Stimulated activated CD4-positive, alpha-beta T cell treated with anti-CD3 and anti-CD28 coated beads, Interleukin-1b, Interleukin-23, amount 100 ng/mL, for 1 hour (primary cell): ENCODE data around the gene ATP6V0D1.

Source experiments
- DNase-seq, 2 donors: peaks; one replicate each; pipeline ENCODE4 v3.0.0-alpha.2; 2020; ENCODE audit warnings: low read depth in 2 of 2

Gene ATP6V0D1

DNA sequence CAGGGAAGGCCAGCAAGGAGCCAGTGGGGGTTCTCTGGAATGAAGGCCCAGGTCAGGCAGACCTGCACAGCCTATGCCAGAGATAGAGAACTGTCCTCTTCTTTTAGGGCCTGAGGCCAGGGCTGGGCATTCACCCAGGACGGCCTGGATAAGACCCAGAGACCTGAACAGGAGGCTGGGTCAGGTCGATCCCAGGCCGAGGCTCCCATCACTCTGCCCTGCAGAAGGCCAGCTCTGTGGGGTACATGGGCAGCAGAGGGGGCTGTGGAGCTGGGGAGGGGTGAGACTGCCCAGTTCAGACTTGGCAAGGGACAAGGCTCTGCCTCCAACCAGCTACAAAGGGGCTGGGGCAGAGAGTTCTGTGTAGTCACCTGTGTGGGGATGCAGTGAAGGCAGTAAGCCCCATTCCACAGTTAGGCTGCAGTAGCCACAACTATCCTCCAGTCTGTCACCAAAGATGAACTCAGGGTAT lies 35.5 kb downstream of the ATP6V0D1 start:
- DNase-seq, result no peak

DNA sequence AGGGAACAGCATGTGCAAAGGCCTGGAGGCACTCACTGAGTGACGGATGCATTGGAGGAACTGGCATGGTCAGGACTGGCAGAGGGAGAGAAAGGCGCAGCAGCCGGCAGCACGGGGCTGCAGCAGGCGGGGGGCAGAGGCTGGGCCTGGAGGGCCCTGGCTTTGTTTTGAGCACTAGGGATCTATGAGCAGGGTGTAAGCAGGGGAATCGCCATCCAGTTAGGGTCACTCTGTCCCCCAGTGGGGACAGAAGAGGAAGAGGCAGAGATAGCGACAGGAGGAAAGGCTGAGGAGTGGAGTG lies 35.9 kb downstream of the ATP6V0D1 start:
- DNase-seq, result no peak

DNA sequence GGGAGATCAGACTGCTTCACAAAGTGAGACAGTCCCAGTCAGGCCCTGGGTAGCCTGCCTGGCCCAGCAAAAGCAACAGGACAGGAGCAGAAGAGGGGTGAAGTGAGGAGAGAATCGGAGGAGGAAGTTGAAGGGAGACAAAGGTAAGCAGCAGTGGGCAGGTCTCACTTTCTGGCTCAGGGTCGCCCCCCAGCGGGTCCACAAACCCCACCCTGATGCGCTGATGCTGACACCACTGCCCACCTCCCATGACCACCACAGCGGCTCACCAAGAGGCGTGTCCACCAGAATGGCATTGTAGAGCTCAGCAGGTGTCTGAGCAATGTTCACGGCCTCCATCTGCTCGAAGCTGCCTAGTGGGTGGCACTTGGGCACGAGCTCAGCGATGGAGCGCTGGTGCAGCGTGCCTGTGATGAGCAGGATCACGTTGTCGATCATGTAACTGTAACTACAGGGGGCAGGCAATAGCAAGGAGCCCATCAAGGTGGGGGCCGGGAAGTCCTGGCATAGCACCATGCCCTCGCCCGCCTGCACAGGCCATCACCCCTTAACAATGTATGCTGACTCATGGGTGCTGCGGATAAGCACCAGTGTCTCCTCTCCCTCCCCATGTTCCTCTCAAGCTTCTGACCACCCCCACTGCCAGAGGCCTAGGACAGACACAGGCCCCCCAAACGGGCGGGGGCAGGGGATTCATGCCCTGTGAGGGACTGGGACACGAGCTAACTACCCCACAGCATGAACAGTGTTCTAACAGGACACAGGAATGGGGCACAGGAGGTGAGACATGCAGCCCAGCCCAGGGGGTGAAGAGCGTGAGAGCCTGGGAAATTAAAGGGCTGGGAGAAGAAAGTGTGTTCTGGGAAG lies 36.5 kb downstream of the ATP6V0D1 start:
- no peak for DNase-seq

DNA sequence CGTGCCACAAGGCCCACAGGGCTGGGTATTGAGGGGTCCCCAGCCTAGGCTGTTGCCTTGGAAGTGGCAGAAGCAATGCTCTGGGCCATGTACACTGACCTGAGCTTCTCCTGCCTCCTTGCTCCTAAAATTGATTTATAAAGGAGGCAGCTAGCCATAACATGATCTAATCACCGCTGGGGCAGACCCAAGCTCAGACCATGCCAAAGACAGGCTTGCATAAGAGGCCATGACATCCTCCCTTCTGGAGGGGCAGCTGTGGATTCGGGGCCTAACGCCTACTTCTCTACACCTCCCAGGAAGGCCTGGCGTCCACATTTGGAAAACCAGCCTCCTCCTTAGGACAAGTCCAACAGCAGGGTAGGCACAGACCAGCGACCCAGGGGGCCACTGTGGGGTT lies 37.7 kb downstream of the ATP6V0D1 start:
- DNase-seq, result no peak

DNA sequence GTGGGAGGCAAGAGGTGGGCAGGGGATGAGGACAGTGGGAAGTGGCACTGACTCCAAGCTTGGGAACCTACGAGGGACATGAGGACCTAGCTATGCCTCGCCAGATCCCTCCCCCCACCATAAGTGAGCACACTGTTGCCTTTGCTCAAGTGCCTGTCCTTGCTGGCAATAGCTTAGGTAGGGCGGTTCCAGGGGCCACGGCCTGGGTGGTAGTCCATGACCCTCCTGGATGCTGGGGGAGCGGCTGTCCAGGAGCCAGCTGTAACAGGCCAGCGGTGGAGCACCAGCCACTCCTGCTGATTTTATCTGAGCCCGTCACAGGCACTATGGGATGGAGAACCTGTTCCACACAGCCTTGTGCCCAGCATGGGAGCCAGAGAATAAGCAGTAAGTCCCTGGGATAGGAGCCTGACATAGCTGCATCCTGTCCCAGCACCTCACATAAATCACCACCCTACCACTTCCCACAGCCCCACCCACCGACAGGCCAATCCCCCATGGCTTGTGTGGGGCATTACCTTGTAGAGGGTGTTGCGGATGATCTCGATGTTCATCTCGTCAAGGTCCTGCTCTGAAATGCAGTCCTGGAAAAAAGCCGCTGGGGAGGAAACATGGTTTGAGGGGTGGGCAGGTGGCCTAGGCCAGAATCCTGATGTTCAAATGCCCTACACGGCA lies 38.2 kb downstream of the ATP6V0D1 start:
- DNase-seq, result no peak

DNA sequence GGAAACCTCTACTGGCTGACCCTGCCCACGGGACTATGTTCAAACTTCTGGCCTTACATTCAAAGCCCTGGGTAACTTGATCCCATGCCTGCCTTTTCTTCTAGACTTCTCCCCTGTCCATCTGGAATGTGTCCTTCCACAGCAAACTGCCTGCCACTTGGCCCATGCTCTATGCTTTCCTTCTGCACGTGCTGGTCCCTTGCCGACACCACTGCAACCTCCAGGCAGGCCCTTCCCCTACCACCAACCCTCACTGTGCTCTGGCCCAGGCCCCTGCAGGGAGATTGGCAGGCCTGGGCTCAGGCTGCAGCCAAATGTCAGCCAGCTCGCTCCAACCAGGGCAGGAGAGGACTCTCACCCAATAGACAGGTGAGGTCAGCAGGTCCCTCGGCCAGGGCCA lies 39.0 kb downstream of the ATP6V0D1 start:
- no peak for DNase-seq

DNA sequence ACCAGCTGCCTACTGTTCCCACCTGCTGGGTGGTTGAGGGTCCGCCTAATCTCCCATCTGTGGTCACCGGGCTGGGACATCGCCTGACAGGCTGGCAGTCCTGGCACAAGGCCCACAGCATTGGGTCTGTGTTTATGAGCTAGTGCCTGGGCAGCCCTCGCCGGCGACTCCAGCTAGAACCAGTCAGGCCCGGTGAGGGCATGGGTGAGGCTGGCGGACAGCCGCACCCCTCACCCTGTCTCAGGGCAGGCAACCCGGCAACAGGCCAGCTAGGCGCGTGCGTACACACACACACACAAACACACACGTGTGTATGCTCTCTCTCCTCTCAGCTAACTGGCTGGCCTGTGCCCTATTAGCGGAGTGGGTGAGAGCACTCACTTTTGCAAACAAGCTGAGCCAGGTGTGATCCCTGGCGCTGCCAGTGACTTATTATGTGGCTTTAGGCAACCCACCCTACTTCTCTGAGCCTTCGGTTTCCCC lies 39.6 kb downstream of the ATP6V0D1 start:
- no peak for DNase-seq

DNA sequence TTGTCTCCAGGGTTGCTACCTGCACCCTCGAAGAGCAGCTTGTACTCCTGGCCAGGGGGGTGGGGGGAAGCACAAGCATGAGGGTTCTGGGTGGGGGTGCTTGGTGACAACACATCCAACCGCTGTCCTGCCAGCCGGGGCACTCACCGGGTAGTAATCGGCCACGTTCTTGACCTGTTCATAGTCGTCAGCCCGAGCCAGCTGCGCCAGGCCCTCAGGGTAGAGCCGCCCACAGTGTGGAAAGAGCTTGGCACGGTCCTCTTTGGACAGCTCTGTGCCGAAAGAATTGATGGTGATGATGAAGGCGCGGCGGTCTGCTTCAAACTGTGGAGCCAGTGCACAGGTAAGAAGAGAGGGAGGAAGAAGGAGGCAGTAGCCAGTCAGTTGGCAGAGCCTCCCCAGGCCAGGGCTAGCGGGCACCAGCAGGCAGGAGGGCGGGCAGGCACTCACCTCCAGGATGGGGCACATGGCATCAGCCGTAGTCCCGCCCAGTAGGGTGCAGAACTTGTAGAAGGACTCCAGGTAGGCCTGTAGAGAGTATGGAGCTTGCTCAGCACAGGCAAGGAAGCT lies 42.0 kb downstream of the ATP6V0D1 start:
- DNase-seq, result no peak

DNA sequence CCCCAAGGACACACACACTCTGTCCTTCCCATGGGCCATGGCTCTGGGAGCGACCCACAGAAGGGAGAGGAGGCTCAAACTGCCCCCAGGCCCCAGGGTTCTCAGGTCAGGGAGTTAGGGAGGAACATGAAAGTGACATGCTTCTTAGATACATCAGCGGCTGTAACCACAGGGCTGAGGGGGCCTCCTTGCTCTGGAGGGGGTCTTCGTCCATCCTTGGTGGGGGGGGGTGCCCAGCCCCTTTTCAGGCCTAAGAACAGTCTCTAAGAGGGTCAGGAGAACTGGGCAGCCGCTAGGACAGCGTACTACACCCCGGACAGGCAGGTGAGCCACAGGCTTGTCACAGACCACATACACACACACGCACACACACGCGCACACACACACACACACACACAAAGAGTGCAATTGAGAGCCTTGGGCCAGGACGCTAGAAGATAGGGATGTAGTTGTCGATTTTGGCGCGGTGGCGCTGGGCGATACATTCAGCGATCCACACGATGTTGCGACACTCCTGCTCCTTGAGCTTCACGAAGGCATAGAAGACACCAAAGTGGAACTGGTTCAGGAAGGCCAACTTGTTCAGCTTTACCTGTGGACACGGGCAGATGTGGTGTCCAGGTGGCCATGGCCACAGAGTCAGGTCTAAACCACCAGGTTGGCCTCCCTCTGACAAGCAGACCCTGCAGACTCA lies 42.7 kb downstream of the ATP6V0D1 start:
- no peak for DNase-seq

DNA sequence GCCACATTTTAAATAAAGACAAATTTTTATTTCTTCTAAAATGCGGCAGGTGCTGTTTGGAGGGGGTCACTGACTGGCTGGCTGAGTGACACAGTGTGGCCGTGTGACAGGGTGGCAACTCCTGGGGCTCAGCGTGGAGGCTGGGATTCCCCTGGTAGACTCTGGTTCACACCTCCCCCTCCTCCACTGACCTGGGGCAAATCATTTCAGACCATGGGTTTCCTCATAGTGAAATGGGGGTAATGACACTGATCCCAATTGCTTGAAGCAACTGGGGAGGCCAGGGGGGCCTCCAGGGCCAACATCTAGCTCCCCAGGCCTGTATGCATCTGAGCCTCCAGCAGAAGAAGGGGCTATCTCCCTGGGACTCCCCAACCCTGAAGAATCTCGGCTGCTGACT lies 43.4 kb downstream of the ATP6V0D1 start:
- no peak for DNase-seq

DNA sequence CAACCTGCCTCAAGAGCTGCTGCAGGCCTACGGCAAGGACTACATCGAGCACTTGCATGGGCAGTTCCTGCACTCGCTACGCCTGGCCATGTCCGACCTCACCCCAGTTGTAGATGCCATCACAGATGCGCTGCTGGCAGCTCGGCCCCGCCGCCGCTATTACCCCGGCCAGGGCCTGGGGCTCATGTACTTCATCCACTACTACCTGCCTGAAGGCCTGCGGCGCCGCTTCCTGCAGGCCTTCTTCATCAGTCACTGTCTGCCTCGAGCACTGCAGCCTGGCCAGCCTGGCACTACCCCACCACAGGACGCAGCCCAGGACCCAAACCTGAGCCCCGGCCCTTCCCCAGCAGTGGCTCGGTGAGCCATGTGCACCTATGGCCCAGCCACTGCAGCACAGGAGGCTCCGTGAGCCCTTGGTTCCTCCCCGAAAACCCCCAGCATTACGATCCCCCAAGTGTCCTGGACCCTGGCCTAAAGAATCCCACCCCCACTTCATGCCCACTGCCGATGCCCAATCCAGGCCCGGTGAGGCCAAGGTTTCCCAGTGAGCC lies 44.2 kb downstream of the ATP6V0D1 start:
- DNase-seq, result no peak

DNA sequence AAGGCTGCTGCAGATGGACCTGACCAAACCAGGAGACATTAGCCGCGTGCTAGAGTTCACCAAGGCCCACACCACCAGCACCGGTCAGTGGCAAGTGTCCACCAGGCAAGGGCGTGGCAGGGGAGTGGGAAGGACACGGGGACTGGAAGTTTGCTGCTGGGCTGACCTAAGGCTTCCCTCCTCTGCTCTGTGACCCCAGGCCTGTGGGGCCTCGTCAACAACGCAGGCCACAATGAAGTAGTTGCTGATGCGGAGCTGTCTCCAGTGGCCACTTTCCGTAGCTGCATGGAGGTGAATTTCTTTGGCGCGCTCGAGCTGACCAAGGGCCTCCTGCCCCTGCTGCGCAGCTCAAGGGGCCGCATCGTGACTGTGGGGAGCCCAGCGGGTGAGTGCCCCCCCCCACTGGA lies 45.2 kb downstream of the ATP6V0D1 start:
- DNase-seq, result no peak

DNA sequence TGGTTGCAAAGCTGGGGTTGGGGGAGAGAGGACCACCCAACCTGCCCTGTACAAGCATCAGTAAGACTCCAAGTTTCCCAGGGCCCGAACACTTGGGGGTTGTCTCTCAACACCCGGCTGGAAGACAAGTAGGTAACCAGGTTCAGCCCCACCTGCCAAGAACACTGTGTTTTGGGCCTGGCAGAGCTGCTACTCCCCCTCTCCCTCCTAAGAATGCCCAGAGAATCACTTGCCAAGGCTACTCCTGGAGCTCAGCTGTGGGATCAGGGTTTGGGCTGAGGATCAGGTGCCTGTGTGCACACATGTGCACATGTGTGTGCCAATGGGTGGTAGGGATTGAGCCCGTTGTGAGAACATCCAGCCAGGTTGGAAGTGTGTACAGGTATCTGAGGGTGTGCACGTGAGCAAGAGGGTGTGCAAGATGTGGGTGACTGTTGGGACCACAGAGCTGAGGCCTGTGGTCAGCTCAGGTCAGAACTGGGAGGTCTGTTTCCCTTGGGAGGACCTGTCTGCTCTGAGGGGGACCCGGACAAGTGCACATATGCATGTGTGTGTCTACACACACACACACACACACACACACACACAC lies 47.7 kb downstream of the ATP6V0D1 start:
- DNase-seq, result no peak

DNA sequence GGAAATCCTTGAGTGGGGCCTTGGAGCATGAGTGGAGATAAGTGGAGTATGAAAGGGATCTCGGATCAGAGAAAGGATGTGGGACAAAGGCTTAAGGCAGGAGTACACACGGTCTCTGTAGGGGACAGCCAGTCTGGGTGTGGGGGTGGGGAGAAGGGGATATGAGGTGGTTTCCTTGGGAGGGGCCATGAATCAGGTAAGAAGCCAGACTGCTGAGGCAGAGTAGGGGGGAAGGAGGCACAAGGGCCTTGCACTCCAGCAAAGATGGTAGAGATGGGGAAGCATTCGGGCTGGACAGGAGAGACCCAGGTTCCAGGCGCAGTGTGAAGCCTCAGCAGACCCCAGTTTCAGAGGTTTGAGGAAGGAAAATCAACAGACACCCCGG lies 48.5 kb downstream of the ATP6V0D1 start:
- no peak for DNase-seq

DNA sequence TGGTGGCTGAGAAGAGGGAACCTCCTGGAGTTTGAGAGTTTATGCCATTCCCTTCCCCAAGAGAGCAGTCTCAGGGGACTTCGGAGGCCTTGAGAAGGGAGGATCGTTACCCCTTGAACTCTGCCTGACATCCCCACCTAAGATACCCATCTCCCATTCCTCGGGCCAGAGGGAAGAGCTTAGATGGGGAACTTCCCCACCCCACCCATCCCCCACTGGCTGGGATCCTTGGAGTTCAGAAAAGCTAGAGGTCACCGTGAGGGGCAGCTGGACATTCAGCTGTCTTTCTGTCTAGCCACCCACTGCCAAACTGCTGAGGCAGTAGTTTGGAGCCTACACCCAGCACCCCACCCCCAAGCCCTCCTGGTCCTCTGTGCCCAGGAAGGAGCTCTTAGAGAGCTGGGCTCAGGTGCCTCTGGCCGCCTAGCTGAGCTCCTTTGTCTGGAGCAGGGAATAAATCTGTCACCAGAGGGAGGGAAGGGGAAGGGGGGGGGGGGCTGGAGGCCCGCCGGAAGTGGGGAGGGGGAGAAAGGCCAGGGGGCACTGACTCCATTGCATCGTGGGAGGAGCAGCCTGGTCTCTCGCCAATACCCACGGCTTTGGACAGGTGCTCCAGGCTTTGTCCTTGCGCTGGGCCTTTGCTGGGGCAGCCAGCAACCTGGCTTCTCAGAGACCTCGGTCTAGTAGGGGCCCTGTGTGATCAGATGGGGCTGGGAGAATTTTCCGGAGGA lies 49.0 kb downstream of the ATP6V0D1 start:
- DNase-seq, result no peak

DNA sequence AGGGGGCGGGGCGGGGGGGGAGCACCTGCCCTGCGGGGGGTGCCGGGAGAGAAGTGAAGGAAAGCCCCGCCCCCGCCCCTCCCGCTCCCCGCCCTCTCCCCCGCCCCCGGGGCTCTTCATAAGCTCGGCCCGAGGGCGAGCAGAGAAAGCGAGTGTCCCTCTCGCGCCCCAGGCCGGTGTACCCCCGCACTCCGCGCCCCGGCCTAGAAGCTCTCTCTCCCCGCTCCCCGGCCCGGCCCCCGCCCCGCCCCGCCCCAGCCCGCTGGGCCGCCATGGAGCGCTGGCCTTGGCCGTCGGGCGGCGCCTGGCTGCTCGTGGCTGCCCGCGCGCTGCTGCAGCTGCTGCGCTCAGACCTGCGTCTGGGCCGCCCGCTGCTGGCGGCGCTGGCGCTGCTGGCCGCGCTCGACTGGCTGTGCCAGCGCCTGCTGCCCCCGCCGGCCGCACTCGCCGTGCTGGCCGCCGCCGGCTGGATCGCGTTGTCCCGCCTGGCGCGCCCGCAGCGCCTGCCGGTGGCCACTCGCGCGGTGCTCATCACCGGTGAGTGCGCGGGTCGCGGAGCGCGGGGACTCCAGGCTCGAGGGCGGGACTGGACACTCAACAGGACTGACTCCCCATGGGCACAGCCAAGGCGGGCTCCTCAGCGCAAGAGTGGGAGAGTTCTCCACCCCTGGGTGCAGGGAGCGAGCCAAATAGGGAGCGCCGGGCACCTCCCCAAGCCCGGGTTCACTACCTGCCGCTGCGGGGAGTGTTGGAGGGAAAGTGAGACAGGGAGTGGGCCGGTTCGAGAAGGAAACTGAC lies 49.8 kb downstream of the ATP6V0D1 start, which contains the start of gene HSD11B2:
Gene HSD11B2, plus strand, starts transcription at position 145 of the 798 bp plus-strand sequence. Its CDS starts 128 bp downstream, at position 273.
- DNase-seq, result no peak

DNA sequence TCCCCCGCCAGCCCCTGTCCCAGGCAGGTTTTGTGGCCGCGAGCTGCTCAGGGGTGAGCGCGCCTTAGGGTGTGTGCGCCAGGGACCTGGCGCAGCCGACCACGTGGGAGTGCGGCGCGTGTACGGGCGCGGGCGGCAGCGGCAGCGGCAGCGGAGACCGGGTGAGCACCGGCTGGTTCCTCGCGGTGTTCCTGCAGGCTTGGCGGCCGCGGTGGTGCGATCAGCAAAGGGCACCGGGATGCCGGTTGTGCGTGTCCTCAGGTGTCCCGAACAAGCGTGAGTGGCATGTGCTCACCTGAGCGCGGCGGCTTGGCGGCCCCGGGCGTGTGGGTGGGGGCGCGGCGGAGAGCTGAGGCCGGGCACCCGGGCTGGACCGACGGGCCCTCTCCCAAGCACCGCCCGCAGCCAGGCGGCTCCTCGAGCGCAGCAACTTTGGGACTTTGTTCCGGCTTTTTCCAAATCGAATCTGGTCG lies 50.4 kb downstream of the ATP6V0D1 start:
- DNase-seq, result no peak

DNA sequence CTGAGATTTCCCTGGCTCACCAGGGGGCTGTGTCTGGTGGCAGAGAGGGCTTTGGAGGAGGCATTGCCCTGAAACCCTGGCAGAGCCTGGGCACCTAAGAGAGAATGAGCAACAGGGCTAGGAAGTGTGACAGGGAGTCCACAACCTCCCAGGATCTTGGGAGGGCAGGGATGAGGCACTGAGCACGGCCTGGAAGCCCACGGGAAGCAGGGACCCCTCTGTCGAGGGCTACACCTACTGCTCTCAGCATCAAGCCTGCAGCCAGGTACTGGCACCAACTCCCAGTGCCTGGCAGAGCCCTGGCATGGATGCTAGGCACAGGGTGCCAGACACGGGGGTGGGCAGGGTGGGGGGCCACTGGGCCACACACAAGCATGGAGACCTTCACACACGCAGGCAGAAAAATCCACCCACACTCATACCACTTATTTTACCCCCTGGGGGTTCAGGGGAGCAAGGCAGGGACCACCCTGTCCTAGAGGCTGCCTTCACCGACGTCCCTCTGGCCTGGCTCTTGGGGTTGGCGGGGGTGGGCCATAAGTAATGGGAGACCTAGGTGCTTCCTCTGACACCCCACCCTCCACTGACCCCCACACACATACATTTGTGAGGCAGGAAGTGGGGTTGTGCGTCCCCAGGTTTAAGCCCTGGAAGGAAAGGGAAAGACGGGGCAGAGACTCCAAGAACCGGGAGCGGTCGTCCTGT lies 51.0 kb downstream of the ATP6V0D1 start:
- no peak for DNase-seq
